BLaER1 treated with 17β-estradiol and CSF1 and Interleukin-3, amounts not matched to agents 10 nM and 100 nM (cell line): Measurements from ENCODE around the gene PDHX.

Experiments used
- H3K27ac ChIP-seq, 11 experiments: shearing (Covaris generic); formaldehyde crosslinking; 2 replicates each; pipeline ENCODE4 v1.8.1; 2022
- H3K27me3 ChIP-seq, 11 experiments: shearing (Covaris generic); formaldehyde crosslinking; 2 replicates each; pipeline ENCODE4 v1.8.1; 2022
- H3K36me3 ChIP-seq, 11 experiments: shearing (Covaris generic); formaldehyde crosslinking; 2 replicates each; pipeline ENCODE4 v1.8.1; 2022
- H3K4me1 ChIP-seq, 10 experiments: shearing (Covaris generic); formaldehyde crosslinking; 2 replicates each; pipeline ENCODE4 v1.8.1; 2022
- H3K4me2 ChIP-seq, 11 experiments: shearing (Covaris generic); formaldehyde crosslinking; 2 replicates each; pipeline ENCODE4 v1.8.1; 2022
- H3K4me3 ChIP-seq, 10 experiments: shearing (Covaris generic); formaldehyde crosslinking; 2 replicates each; pipeline ENCODE4 v1.8.1; 2022
- H3K9ac ChIP-seq, 11 experiments: shearing (Covaris generic); formaldehyde crosslinking; 2 replicates each; pipeline ENCODE4 v1.8.1; 2022
- H3K9me3 ChIP-seq, 11 experiments: shearing (Covaris generic); formaldehyde crosslinking; replicated peaks in 1 of 11; 2 replicates each; pipeline ENCODE4 v1.8.1; 2022
- H4K20me1 ChIP-seq, 11 experiments: shearing (Covaris generic); formaldehyde crosslinking; 2 replicates each; pipeline ENCODE4 v1.8.1; 2022
- Cebpa-rat ChIP-seq, 11 experiments: shearing (Covaris generic); IDR thresholded peaks; 2 replicates each; pipeline ENCODE4 v1.8.1; 2022

Gene PDHX

DNA sequence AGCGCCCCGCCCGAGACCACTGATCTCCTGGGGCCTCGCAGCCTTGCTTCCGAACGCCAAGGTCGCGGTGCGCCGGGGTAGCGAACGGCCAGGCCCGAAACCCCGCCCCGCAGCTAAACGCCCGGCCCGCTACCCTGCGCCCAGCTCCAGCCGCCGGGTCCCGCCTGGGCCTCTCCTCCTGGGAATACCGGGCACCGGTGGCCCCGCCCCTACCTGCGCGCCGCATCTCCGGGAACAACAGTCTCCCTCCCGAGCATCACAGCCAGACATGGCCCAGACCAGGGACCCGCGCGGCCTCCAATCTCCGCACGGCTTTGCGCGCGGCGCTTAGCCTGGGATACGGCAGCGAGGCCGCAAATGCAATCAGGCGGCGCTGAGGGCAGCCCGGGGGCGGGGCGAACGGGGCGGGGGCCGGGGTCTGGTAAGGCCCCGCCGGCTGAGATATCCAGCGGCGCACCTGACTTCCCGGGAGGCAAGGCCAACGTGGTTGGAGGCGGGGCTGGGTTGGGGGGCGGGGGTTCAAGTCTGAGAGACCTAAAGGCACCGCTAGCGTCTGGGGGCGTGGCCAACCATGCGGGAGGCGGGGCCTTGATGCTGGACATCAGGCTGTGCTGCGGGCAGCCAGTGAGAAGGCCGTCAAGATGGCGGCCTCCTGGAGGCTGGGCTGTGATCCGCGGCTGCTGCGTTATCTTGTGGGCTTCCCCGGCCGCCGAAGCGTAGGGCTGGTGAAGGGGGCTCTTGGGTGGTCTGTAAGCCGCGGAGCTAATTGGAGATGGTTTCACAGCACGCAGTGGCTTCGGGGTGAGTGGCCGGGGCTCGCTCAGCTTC, at the start of gene PDHX, which contains the start of gene APIP:
TSS of gene PDHX (plus strand) at position 604 of the 828 bp plus-strand sequence. CDS start at position 642, 38 bp downstream.
TSS of gene APIP (minus strand) at position 365 of the 828 bp plus-strand sequence. CDS start at position 270, 95 bp downstream.
- Histone ChIP-seq H3K27me3 (no peaks in the 10 kb centered on the region), H3K4me3 (peak within 1 kb of the TSS; percentile 75 to 96 (median 86)), H3K4me1 (peaks cover 31 to 56% (median 38%) of the 10 kb centered on the region in 10 experiments), H3K27ac (peak within 1 kb of the TSS; percentile 93 to 99 (median 96)), H3K36me3 (peaks cover 0 to 46% (median 25%) of the 10 kb centered on the region in 11 experiments; a peak in 21 of 22 replicates), H3K9me3 (peaks cover 0 to 18% (median 14%) of the 10 kb centered on the region in 11 experiments; a peak in 14 of 22 replicates), H3K9ac (peak within 1 kb of the TSS; percentile 94 to 99 (median 97)), H3K4me2 (peak within 1 kb of the TSS; percentile 84 to 97 (median 92)), H4K20me1 (peaks cover 0 to 25% (median 5%) of the 10 kb centered on the region in 11 experiments; a peak in 6 of 22 replicates)
- no peak for TF ChIP-seq Cebpa-rat (IDR thresholded peaks at IDR 0.05)

DNA sequence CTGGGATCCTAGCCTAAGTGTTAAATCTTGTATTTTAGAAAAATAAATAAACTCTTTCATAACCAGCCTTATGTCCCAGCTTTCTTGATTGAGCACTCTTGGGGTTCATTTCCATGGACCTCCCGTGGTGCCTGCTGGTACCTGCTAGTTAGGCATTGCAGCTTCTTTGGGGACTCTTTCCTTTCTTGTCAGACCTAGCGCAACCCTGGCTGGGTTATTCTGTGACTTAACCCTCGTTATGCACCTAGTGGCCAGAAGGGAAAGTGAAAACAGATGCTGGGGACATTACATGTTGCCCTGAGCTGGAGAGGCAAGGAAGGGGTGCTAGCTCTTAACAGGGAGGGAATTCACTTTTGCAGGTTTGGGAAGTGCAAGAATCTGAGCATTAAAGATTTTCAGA, 47.0 kb upstream of the PDHX start:
- Histone ChIP-seq H3K9me3 (peaks cover 0 to 3% (median 0%) of the 10 kb centered on the region in 11 experiments; a peak in 2 of 22 replicates), H3K27ac (no peak overlapping the region), H4K20me1 (no peaks in the 10 kb centered on the region), H3K9ac (no peak overlapping the region), H3K4me2 (no peak overlapping the region), H3K27me3 (no peaks in the 10 kb centered on the region), H3K36me3 (peaks cover 0 to 9% (median 2%) of the 10 kb centered on the region in 11 experiments; a peak in 4 of 22 replicates), H3K4me1 (peaks cover 0 to 14% (median 5%) of the 10 kb centered on the region in 10 experiments; a peak in 13 of 20 replicates), H3K4me3 (no peak overlapping the region)
- TF ChIP-seq Cebpa-rat (IDR thresholded peaks at IDR 0.05), result no peak

DNA sequence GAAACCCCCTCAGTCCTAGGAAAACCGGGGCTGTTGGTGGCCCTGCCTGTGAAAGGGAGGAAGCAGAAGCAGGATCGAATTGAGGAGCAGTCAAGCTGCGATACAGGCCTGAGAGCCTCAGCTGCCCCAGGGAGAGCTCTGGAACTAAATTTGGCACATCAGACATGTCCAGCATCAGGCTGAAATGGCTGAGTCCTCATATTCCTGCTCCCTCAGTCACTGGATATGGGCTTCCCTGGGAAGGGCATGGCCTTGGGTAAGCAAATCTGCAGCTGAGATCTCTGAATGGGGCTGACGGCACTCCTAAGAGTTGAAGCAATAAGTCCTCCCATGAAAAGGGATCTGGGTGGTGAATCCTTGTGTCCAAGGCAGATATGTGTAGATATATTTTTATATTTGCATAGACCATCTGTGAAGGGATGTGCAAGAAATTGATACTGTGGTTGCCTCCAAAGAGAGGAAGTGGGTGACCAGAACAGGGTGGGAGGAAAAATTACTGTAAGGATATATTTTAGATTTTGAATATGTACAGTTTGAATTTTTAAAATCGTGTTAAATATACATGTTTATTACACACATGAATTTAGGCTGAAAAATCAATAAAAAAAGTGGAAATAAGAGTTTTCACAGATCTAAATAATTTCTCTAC, 45.7 kb upstream of the PDHX start:
- H4K20me1 ChIP-seq, result no peaks in the 10 kb centered on the region
- H3K36me3 ChIP-seq, result peaks cover 6 to 16% (median 12%) of the 10 kb centered on the region in 11 experiments; a peak in 11 of 22 replicates
- H3K4me2 ChIP-seq, result no peak overlapping the region
- H3K4me1 ChIP-seq, result peaks cover 0 to 4% (median 0%) of the 10 kb centered on the region in 10 experiments; a peak in 1 of 20 replicates
- no peak overlapping the region for H3K27ac ChIP-seq
- H3K9me3 ChIP-seq, result peaks cover 0 to 11% (median 6%) of the 10 kb centered on the region in 11 experiments; a peak in 8 of 22 replicates
- no peak for TF ChIP-seq Cebpa-rat (IDR thresholded peaks at IDR 0.05)
- H3K4me3 ChIP-seq, result no peak overlapping the region
- H3K27me3 ChIP-seq, result no peaks in the 10 kb centered on the region
- no peak overlapping the region for H3K9ac ChIP-seq

GRCh38 chr11:34874202-34874601, 42.2 kb upstream of the PDHX start:
- Histone ChIP-seq H3K27ac (no peak overlapping the region), H4K20me1 (no peaks in the 10 kb centered on the region), H3K4me2 (no peak overlapping the region), H3K36me3 (peaks cover 7 to 18% (median 14%) of the 10 kb centered on the region in 11 experiments; a peak in 11 of 22 replicates), H3K27me3 (no peaks in the 10 kb centered on the region), H3K9ac (no peak overlapping the region), H3K4me3 (no peak overlapping the region), H3K4me1 (peaks cover 0 to 4% (median 0%) of the 10 kb centered on the region in 10 experiments; a peak in 1 of 20 replicates), H3K9me3 (peaks cover 0 to 9% (median 6%) of the 10 kb centered on the region in 11 experiments; a peak in 7 of 22 replicates)
- no peak for TF ChIP-seq Cebpa-rat (IDR thresholded peaks at IDR 0.05)

GRCh38 chr11:34877375-34877975, 38.9 kb upstream of the PDHX start:
- H3K4me2 ChIP-seq, result no peak overlapping the region
- H3K27ac ChIP-seq, result no peak overlapping the region
- H3K4me1 ChIP-seq, result no peaks in the 10 kb centered on the region
- no peak for TF ChIP-seq Cebpa-rat (IDR thresholded peaks at IDR 0.05)
- no peaks in the 10 kb centered on the region for H4K20me1 ChIP-seq
- no peak overlapping the region for H3K9ac ChIP-seq
- H3K4me3 ChIP-seq, result no peak overlapping the region
- H3K36me3 ChIP-seq, result peaks cover 19 to 45% (median 33%) of the 10 kb centered on the region in 11 experiments
- peaks cover 0 to 12% (median 6%) of the 10 kb centered on the region in 11 experiments; a peak in 8 of 22 replicates for H3K9me3 ChIP-seq
- no peaks in the 10 kb centered on the region for H3K27me3 ChIP-seq

DNA sequence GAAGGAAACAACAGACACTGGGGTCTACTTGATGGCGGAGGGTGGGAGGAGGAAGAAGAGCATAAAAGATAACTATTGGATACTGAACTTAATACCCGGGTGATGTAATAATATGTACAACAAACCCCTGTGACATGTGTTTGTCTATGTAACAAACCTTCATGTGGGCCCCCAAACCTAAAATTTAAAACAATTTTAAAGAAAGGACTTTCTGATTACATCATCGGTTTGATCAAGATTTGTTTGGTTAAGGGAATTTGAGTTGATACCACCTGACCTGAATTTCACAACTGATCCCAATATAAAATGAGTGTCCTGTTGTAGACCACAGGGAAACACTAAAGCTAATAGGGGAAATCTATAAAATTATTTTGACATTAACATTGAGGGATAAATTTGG, 34.5 kb upstream of the PDHX start:
- Histone ChIP-seq H3K27me3 (no peaks in the 10 kb centered on the region), H3K9me3 (peaks cover 0 to 6% (median 0%) of the 10 kb centered on the region in 11 experiments; a peak in 1 of 22 replicates), H3K36me3 (peaks cover 28 to 68% (median 52%) of the 10 kb centered on the region in 11 experiments), H3K27ac (no peak overlapping the region), H3K4me3 (no peak overlapping the region), H4K20me1 (no peaks in the 10 kb centered on the region), H3K4me2 (no peak overlapping the region), H3K9ac (no peak overlapping the region), H3K4me1 (no peaks in the 10 kb centered on the region)
- no peak for TF ChIP-seq Cebpa-rat (IDR thresholded peaks at IDR 0.05)

- no peaks in the 10 kb centered on the region for H3K27me3 ChIP-seq
- no peak overlapping the region for H3K4me2 ChIP-seq
- peaks cover 33 to 72% (median 50%) of the 10 kb centered on the region in 11 experiments for H3K36me3 ChIP-seq
- no peak overlapping the region for H3K9ac ChIP-seq
- H3K27ac ChIP-seq, result no peak overlapping the region
- H4K20me1 ChIP-seq, result peaks cover 0 to 12% (median 5%) of the 10 kb centered on the region in 11 experiments; a peak in 8 of 22 replicates
- no peaks in the 10 kb centered on the region for H3K4me1 ChIP-seq
- H3K4me3 ChIP-seq, result no peak overlapping the region
- peaks cover 0 to 4% (median 0%) of the 10 kb centered on the region in 11 experiments; a peak in 1 of 22 replicates for H3K9me3 ChIP-seq
- TF ChIP-seq Cebpa-rat (IDR thresholded peaks at IDR 0.05), result no peak
Observed at GRCh38 chr11:34886609-34887008, 29.8 kb upstream of the PDHX start.

DNA sequence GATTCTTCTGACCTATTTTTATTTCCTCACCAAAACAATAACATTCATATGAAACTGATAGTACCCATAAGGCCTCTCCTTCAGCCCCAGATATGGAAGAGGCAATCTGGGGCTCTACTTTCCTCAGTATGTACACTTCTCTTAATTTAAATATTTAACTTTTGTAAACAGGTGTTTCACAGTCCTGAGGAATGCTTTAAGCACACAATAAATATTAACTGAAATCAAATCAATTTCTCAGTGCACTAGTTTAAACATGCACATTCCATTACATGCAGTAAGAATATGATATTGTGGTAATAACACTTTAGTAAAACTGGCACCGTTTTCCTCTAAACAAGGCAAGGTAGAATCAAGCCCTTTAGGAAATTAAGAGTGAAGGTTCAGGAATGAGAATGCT, 29.2 kb upstream of the PDHX start:
- Histone ChIP-seq H3K36me3 (peaks cover 28 to 71% (median 44%) of the 10 kb centered on the region in 11 experiments; a peak in 21 of 22 replicates), H3K9me3 (no peaks in the 10 kb centered on the region), H3K4me1 (no peaks in the 10 kb centered on the region), H3K4me3 (no peak overlapping the region), H4K20me1 (peaks cover 0 to 17% (median 5%) of the 10 kb centered on the region in 11 experiments; a peak in 10 of 22 replicates), H3K27ac (no peak overlapping the region), H3K4me2 (no peak overlapping the region), H3K27me3 (no peaks in the 10 kb centered on the region), H3K9ac (no peak overlapping the region)
- TF ChIP-seq Cebpa-rat (IDR thresholded peaks at IDR 0.05), result no peak
